Trophoblast cell (in vitro differentiated cells and primary cell): ENCODE measurements around the gene C7orf33.

Source experiments
- DNase-seq, 2 donors: peaks; one replicate each; pipeline ENCODE4 v3.0.0-alpha.2; 2016
- H2AFZ ChIP-seq: 2 replicates; pipeline ENCODE4 v1.6.1; 2013; ENCODE audit warnings: low read length, moderate library complexity, mild to moderate bottlenecking; ENCODE audit not compliant: insufficient read depth, poor library complexity
- H2AK5ac ChIP-seq: 2 replicates; pipeline ENCODE4 v1.6.1; 2013; ENCODE audit warnings: mild to moderate bottlenecking, low read length
- H2BK120ac ChIP-seq: 2 replicates; pipeline ENCODE4 v1.6.1; 2013; ENCODE audit warnings: low read length, mild to moderate bottlenecking, moderate library complexity; ENCODE audit not compliant: insufficient read depth, poor library complexity
- H2BK12ac ChIP-seq: 2 replicates; pipeline ENCODE4 v1.6.1; 2013; ENCODE audit warnings: mild to moderate bottlenecking, low read length, moderate library complexity
- H2BK5ac ChIP-seq: 2 replicates; pipeline ENCODE4 v1.6.1; 2013; ENCODE audit warnings: low read length, low read depth, moderate library complexity, mild to moderate bottlenecking; ENCODE audit not compliant: poor library complexity
- H3K14ac ChIP-seq: 2 replicates; pipeline ENCODE4 v1.6.1; 2013; ENCODE audit warnings: mild to moderate bottlenecking, low read length
- H3K18ac ChIP-seq: 2 replicates; pipeline ENCODE4 v1.6.1; 2013; ENCODE audit warnings: mild to moderate bottlenecking, low read length
- H3K23ac ChIP-seq: 2 replicates; pipeline ENCODE4 v1.6.1; 2013; ENCODE audit warnings: low read length
- H3K27ac ChIP-seq: 2 replicates; pipeline ENCODE4 v1.5.1; 2013; ENCODE audit warnings: low read depth, mild to moderate bottlenecking, inconsistent platforms, low read length, moderate library complexity
- H3K27me3 ChIP-seq: 2 replicates; pipeline ENCODE4 v1.6.1; 2013; ENCODE audit warnings: inconsistent platforms, mild to moderate bottlenecking, low read length, moderate library complexity; ENCODE audit not compliant: insufficient read depth
- H3K36me3 ChIP-seq, 2 experiments: 1 replicate in 1 of 2; 2 replicates in 1 of 2; pipeline ENCODE4 v1.6.1; 2013; ENCODE audit warnings: low read length in 2 of 2, mild to moderate bottlenecking in 2 of 2, moderate library complexity in 1 of 2; ENCODE audit not compliant: insufficient read depth in 2 of 2, control insufficient read depth in 1 of 2
- H3K4ac ChIP-seq: 2 replicates; pipeline ENCODE4 v1.6.1; 2013; ENCODE audit warnings: low read depth, mild to moderate bottlenecking, low read length, moderate library complexity
- H3K4me1 ChIP-seq, 2 experiments: 1 replicate in 1 of 2; 2 replicates in 1 of 2; pipeline ENCODE4 v1.6.1; 2013; ENCODE audit warnings: low read length in 2 of 2, mild to moderate bottlenecking in 2 of 2, moderate library complexity in 1 of 2; ENCODE audit not compliant: insufficient read depth in 2 of 2, control insufficient read depth in 1 of 2
- H3K4me2 ChIP-seq: 2 replicates; pipeline ENCODE4 v1.6.1; 2013; ENCODE audit warnings: inconsistent platforms, mild to moderate bottlenecking, low read length, moderate library complexity
- H3K4me3 ChIP-seq: 2 replicates; pipeline ENCODE4 v1.5.1; 2013; ENCODE audit warnings: mild to moderate bottlenecking, low read depth, low read length, inconsistent platforms
- H3K79me1 ChIP-seq: one replicate; pipeline ENCODE4 v1.6.1; 2013; ENCODE audit warnings: low read length
- H3K79me2 ChIP-seq: 2 replicates; pipeline ENCODE4 v1.6.1; 2013; ENCODE audit warnings: low read length, mild to moderate bottlenecking; ENCODE audit not compliant: control insufficient read depth, insufficient read depth, poor library complexity
- H3K9ac ChIP-seq: 2 replicates; pipeline ENCODE4 v1.6.1; 2013; ENCODE audit warnings: mild to moderate bottlenecking, low read length
- H3K9me3 ChIP-seq: 2 replicates; pipeline ENCODE4 v1.6.1; 2013; ENCODE audit warnings: low read depth, mild to moderate bottlenecking, control low read depth, inconsistent platforms, low read length; ENCODE audit not compliant: insufficient read depth
- H4K12ac ChIP-seq: 2 replicates; pipeline ENCODE4 v1.6.1; 2013; ENCODE audit warnings: low read depth, mild to moderate bottlenecking, low read length, moderate library complexity
- H4K8ac ChIP-seq: 2 replicates; pipeline ENCODE4 v1.6.1; 2013; ENCODE audit warnings: low read depth, mild to moderate bottlenecking, low read length, moderate library complexity
- H4K91ac ChIP-seq: one replicate; pipeline ENCODE4 v1.6.1; 2013; ENCODE audit warnings: low read depth, mild to moderate bottlenecking, low read length, moderate library complexity
- WGBS: extraction: QIAGEN DNeasy Blood & Tissue Kit; methylation state at CpG from one replicate; pipeline ENCODE4 v1.1.7; 2013; ENCODE audit warnings: missing lambda C conversion rate; ENCODE audit not compliant: insufficient read length, insufficient coverage; ENCODE audit errors: extremely low coverage; 5-methylcytosine and 5-hydroxymethylcytosine counted together

The C7orf33 gene

DNA sequence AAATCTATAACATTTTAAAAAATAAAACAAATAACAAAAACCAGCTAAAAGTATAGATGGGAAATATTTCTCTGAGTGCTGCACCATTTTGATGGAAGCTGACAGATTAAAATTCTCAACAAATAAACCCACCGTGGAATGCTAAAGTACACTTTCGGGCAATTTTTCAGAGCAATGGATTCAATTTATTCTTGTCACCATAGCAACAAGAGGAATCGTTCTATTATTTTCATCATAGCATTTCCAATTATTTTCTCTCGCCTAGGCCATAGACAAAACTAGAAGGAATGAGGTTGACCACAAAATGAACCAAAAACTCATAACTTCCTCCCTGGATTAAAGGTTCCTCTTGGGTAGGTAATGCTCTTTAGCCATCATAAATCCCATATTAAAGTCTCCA lies 44.6 kb upstream of the C7orf33 start:
- Histone ChIP-seq H3K23ac (no peak overlapping the region), H3K9me3 (no peaks in the 10 kb centered on the region), H2AK5ac (no peak overlapping the region), H3K4me3 (no peak overlapping the region), H3K27me3 (no peaks in the 10 kb centered on the region), H3K18ac (no peak overlapping the region), H2BK120ac (no peak overlapping the region), H2AFZ (no peak overlapping the region), H4K12ac (no peak overlapping the region), H3K14ac (no peak overlapping the region), H4K8ac (no peak overlapping the region), H3K9ac (no peak overlapping the region), H3K4me1 (no peaks in the 10 kb centered on the region), H2BK5ac (no peak overlapping the region), H3K4me2 (no peak overlapping the region), H2BK12ac (no peak overlapping the region), H3K79me2 (no peaks in the 10 kb centered on the region), H3K79me1 (no peaks in the 10 kb centered on the region), H3K36me3 (no peaks in the 10 kb centered on the region), H3K27ac (no peak overlapping the region), H4K91ac (no peak overlapping the region), H3K4ac (no peak overlapping the region)
- DNase-seq, result no peak
- WGBS, result no CpG with 5 or more reads among the region's 4 CpGs

DNA sequence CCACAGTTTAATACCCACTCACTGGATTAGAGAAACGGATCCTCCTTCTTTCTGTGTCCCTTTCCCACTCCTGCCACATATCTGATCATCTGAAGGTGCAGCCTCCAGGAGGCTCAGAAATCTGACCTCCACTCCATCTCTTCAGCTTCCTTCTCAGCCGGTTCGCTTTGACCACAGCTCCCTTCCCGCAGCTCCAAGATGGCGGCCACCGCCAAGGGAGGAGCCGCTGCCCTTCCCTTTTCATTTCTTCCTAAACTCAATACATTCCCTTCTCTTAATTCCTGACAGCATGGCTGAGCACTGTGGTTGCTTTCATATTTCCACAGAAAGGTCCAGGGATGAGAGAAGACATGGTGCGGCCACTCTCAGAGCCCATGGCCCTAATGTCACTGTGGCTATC lies 43.7 kb upstream of the C7orf33 start:
- H3K4me2 ChIP-seq, result no peak overlapping the region
- WGBS, result no CpG with 5 or more reads among the region's 8 CpGs

DNA sequence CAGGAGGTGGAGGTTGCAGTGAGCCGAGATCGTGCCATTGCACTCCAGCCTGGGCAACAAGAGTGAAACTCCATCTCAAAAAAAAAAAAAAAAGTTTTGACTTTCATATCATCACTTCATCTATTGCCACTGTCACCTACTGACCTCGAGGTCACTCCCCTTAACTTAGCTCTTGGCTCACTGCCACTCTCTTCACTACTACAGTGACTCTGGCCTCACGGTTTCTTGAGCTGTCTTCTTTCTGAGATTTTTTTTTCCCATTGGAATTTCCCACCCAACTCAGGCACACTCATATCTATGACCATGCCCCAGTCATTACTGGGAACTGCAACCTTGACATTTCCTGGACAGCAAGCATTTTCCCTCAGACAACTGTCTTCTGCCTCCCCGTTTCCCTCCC lies 42.6 kb upstream of the C7orf33 start:
- H2AFZ ChIP-seq, result no peak overlapping the region
- H3K27me3 ChIP-seq, result no peaks in the 10 kb centered on the region
- DNase-seq, result no peak
- H4K91ac ChIP-seq, result no peak overlapping the region
- no peak overlapping the region for H3K4me2 ChIP-seq
- H3K79me1 ChIP-seq, result no peaks in the 10 kb centered on the region
- no peak overlapping the region for H3K18ac ChIP-seq
- no peak overlapping the region for H4K12ac ChIP-seq
- no peak overlapping the region for H3K14ac ChIP-seq
- no peak overlapping the region for H3K23ac ChIP-seq
- H2BK5ac ChIP-seq, result no peak overlapping the region
- H3K4ac ChIP-seq, result no peak overlapping the region
- H3K36me3 ChIP-seq, result no peaks in the 10 kb centered on the region
- no peak overlapping the region for H2BK120ac ChIP-seq
- no CpG with 5 or more reads among the region's 5 CpGs for WGBS
- no peak overlapping the region for H3K9ac ChIP-seq
- no peak overlapping the region for H2AK5ac ChIP-seq
- no peaks in the 10 kb centered on the region for H3K79me2 ChIP-seq
- H4K8ac ChIP-seq, result no peak overlapping the region
- H3K27ac ChIP-seq, result no peak overlapping the region
- H3K4me1 ChIP-seq, result no peaks in the 10 kb centered on the region
- H3K4me3 ChIP-seq, result no peak overlapping the region
- no peak overlapping the region for H2BK12ac ChIP-seq
- H3K9me3 ChIP-seq, result no peaks in the 10 kb centered on the region

More for the DNA sequence above, 43.7 kb upstream of the C7orf33 start:
- no peak overlapping the region for H3K18ac ChIP-seq
- DNase-seq, result no peak
- H4K12ac ChIP-seq, result no peak overlapping the region
- no peaks in the 10 kb centered on the region for H3K79me1 ChIP-seq
- no peak overlapping the region for H3K27ac ChIP-seq
- no peak overlapping the region for H3K23ac ChIP-seq
- no peak overlapping the region for H3K9ac ChIP-seq
- H2AK5ac ChIP-seq, result no peak overlapping the region
- H3K14ac ChIP-seq, result no peak overlapping the region
- H3K4ac ChIP-seq, result no peak overlapping the region
- H3K4me1 ChIP-seq, result no peaks in the 10 kb centered on the region
- H2BK12ac ChIP-seq, result no peak overlapping the region
- no peak overlapping the region for H4K8ac ChIP-seq
- H2BK120ac ChIP-seq, result no peak overlapping the region
- no peaks in the 10 kb centered on the region for H3K79me2 ChIP-seq
- no peak overlapping the region for H2BK5ac ChIP-seq
- H4K91ac ChIP-seq, result no peak overlapping the region
- H3K9me3 ChIP-seq, result no peaks in the 10 kb centered on the region
- no peaks in the 10 kb centered on the region for H3K27me3 ChIP-seq
- H3K4me3 ChIP-seq, result no peak overlapping the region
- no peaks in the 10 kb centered on the region for H3K36me3 ChIP-seq
- H2AFZ ChIP-seq, result no peak overlapping the region

DNA sequence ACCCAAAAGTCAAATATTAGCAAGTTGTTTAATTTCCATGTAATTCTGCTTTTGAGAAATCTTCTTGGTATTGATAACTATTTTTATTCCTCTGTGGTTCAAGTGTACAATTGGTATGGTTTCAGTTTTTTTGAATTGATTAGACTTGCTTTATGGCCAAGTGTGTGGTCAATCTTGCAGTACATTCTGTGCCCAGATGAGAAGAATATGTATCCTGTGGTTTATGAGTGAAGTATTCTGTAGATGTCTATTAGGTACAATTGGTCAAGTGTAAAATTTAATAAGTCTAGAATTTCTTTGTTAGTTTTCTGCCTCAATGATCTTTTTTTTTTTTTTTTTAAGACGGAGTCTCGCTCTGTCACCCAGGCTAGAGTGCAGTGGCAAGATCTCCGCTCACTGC lies 36.6 kb upstream of the C7orf33 start:
- no peak overlapping the region for H4K91ac ChIP-seq
- no peak overlapping the region for H3K4me3 ChIP-seq
- no peak overlapping the region for H3K9ac ChIP-seq
- no peak overlapping the region for H3K14ac ChIP-seq
- H3K27me3 ChIP-seq, result no peaks in the 10 kb centered on the region
- H4K12ac ChIP-seq, result no peak overlapping the region
- H3K4me2 ChIP-seq, result no peak overlapping the region
- H3K4ac ChIP-seq, result no peak overlapping the region
- no CpG with 5 or more reads among the region's 3 CpGs for WGBS
- no peak overlapping the region for H3K27ac ChIP-seq
- H4K8ac ChIP-seq, result no peak overlapping the region
- no peak overlapping the region for H2BK120ac ChIP-seq
- H2AFZ ChIP-seq, result no peak overlapping the region
- no peak overlapping the region for H2AK5ac ChIP-seq
- H3K4me1 ChIP-seq, result peaks cover 0 to 2% of the 10 kb centered on the region in 2 experiments
- H2BK12ac ChIP-seq, result no peak overlapping the region
- no peak overlapping the region for H3K18ac ChIP-seq
- no peaks in the 10 kb centered on the region for H3K36me3 ChIP-seq
- H3K79me1 ChIP-seq, result no peaks in the 10 kb centered on the region
- no peak overlapping the region for H3K23ac ChIP-seq
- no peaks in the 10 kb centered on the region for H3K79me2 ChIP-seq
- H3K9me3 ChIP-seq, result no peaks in the 10 kb centered on the region
- no peak overlapping the region for H2BK5ac ChIP-seq
- DNase-seq, result no peak
